Esophagus muscularis mucosa (tissue), 3 donors: ENCODE results near the gene DNAJA1.

Experiments used
- CTCF ChIP-seq, 3 experiments: fragments of 200-600 bp in 2 of 3; fragments of 450-650 bp in 1 of 3; sonication (generic) in 2 of 3; IDR thresholded peaks; one replicate each; pipeline ENCODE4 v1.5.1; 2017 to 2019; ENCODE audit warnings: antibody characterized with exemption in 3 of 3, mild to moderate bottlenecking in 2 of 3, moderate library complexity in 1 of 3
- POLR2A ChIP-seq: fragments of 450-650 bp; IDR thresholded peaks from one replicate; pipeline ENCODE4 v1.6.1; 2017; ENCODE audit warnings: antibody characterized with exemption, moderate library complexity, mild to moderate bottlenecking, low read depth

DNA sequence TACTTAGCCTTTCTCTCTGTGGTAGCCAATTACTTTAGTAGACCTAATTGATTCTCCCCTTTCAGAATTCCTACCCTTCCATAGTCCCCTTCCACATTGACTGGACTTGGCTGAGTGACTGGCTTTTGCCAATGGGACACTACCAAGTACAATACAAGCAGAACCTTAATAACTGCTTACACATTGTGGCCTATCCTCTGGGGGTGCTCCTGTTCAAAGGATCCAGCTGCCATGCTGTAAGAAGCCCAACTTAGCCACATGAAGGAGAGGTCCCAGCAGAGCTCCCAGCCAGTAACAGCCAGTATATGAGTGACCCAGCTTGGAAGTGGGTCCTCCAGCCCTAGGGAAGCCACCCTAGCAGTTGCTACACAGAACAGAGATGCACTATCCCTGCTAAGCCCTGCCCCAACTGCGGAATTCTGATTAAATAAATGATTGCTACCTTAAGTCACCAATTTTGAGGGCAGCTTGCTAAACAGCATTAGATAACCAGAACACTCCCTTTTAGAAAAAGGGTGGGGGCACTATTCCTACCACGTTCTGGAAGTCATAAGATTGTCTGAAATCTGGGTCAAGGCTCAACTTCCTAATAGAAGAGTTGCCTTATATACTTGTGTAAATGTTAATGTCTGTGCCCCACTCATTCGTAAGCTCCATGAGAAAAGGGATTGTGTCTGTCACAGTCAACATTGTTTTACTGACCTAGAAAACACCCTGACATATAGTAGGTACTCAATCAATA is 12.6 kb upstream of the DNAJA1 start:
- no peak for TF ChIP-seq POLR2A
- no peak for TF ChIP-seq CTCF (IDR thresholded peaks at IDR 0.05)
